GM23338 (cell line): ENCODE results near the gene SHB.

ENCODE experiments used
- CREB1 ChIP-seq: fragments of 250-450 bp; sonication (Bioruptor Pico); IDR thresholded peaks from 2 replicates; pipeline ENCODE4 v1.5.0; 2020; ENCODE audit warnings: low read depth, mild to moderate bottlenecking, moderate library complexity
- EZH2 ChIP-seq: fragments of 200-600 bp; sonication (generic); IDR thresholded peaks from one replicate; pipeline ENCODE4 v1.8.0; 2017; ENCODE audit warnings: antibody characterized with exemption, mild to moderate bottlenecking, low read depth; ENCODE audit not compliant: unreplicated experiment
- EZH2phosphoT487 ChIP-seq: fragments of 200-600 bp; sonication (generic); IDR thresholded peaks from one replicate; pipeline ENCODE4 v1.8.1; 2018; ENCODE audit warnings: antibody characterized with exemption; ENCODE audit not compliant: unreplicated experiment
- NANOG ChIP-seq: IDR thresholded peaks from 2 replicates; pipeline ENCODE4 v1.6.1; 2016; ENCODE audit warnings: antibody characterized with exemption, borderline replicate concordance
- POLR2AphosphoS5 ChIP-seq: IDR thresholded peaks from 2 replicates; pipeline ENCODE4 v1.6.1; 2016; ENCODE audit warnings: antibody characterized with exemption, low read depth
- STAT1 ChIP-seq: IDR thresholded peaks from one replicate; pipeline ENCODE4 v1.6.1; 2016; ENCODE audit warnings: antibody characterized with exemption; ENCODE audit not compliant: unreplicated experiment
- TF ChIP-seq, protein P1 (sequence below), 2 experiments: fragments of 200-600 bp in 1 of 2; sonication (generic) in 1 of 2; conservative IDR thresholded peaks; 2 replicates each; pipeline versions ENCODE4 v1.5.1 to v1.6.1; 2016 to 2017; ENCODE audit warnings: antibody characterized with exemption in 2 of 2, low read depth in 2 of 2, mild to moderate bottlenecking in 2 of 2, moderate library complexity in 1 of 2
- TF ChIP-seq, protein P2 (sequence below): IDR thresholded peaks from one replicate; pipeline ENCODE4 v1.6.1; 2018; ENCODE audit warnings: antibody characterized with exemption; ENCODE audit not compliant: unreplicated experiment
- TF ChIP-seq, protein P3 (sequence below): IDR thresholded peaks from 2 replicates; pipeline ENCODE4 v1.6.1; 2016; ENCODE audit warnings: antibody characterized with exemption

DNA sequence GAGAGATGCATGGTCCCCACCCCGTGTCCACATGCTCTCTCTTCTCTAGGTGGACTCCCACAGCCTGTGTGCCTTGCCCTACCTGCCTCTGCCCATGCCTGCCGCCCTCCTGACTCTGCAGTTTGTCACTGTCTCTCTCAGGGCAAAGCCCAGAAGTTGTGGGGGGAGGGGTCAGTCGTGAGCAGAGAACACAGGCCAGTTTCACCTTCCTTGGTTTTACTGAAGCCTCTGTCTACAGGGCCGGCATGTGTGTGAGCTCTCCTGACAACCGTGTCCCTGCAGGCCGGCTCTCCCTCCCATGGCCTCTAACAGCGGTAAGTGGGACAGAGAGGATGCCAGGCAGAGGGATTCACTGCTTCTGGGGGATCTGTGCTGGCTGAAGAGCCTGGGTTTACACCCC lies 121.6 kb downstream of the SHB start:
- TF ChIP-seq, protein P1, sequence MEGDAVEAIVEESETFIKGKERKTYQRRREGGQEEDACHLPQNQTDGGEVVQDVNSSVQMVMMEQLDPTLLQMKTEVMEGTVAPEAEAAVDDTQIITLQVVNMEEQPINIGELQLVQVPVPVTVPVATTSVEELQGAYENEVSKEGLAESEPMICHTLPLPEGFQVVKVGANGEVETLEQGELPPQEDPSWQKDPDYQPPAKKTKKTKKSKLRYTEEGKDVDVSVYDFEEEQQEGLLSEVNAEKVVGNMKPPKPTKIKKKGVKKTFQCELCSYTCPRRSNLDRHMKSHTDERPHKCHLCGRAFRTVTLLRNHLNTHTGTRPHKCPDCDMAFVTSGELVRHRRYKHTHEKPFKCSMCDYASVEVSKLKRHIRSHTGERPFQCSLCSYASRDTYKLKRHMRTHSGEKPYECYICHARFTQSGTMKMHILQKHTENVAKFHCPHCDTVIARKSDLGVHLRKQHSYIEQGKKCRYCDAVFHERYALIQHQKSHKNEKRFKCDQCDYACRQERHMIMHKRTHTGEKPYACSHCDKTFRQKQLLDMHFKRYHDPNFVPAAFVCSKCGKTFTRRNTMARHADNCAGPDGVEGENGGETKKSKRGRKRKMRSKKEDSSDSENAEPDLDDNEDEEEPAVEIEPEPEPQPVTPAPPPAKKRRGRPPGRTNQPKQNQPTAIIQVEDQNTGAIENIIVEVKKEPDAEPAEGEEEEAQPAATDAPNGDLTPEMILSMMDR (conservative IDR thresholded peaks at IDR 0.05; ENCODE audit: low read depth in 2 of 2): no peak
- no peak for TF ChIP-seq EZH2phosphoT487
- TF ChIP-seq POLR2AphosphoS5: no peak
- TF ChIP-seq, protein P2, sequence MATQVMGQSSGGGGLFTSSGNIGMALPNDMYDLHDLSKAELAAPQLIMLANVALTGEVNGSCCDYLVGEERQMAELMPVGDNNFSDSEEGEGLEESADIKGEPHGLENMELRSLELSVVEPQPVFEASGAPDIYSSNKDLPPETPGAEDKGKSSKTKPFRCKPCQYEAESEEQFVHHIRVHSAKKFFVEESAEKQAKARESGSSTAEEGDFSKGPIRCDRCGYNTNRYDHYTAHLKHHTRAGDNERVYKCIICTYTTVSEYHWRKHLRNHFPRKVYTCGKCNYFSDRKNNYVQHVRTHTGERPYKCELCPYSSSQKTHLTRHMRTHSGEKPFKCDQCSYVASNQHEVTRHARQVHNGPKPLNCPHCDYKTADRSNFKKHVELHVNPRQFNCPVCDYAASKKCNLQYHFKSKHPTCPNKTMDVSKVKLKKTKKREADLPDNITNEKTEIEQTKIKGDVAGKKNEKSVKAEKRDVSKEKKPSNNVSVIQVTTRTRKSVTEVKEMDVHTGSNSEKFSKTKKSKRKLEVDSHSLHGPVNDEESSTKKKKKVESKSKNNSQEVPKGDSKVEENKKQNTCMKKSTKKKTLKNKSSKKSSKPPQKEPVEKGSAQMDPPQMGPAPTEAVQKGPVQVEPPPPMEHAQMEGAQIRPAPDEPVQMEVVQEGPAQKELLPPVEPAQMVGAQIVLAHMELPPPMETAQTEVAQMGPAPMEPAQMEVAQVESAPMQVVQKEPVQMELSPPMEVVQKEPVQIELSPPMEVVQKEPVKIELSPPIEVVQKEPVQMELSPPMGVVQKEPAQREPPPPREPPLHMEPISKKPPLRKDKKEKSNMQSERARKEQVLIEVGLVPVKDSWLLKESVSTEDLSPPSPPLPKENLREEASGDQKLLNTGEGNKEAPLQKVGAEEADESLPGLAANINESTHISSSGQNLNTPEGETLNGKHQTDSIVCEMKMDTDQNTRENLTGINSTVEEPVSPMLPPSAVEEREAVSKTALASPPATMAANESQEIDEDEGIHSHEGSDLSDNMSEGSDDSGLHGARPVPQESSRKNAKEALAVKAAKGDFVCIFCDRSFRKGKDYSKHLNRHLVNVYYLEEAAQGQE: no peak
- TF ChIP-seq EZH2: no peak
- TF ChIP-seq CREB1: no peak
- TF ChIP-seq, protein P3, sequence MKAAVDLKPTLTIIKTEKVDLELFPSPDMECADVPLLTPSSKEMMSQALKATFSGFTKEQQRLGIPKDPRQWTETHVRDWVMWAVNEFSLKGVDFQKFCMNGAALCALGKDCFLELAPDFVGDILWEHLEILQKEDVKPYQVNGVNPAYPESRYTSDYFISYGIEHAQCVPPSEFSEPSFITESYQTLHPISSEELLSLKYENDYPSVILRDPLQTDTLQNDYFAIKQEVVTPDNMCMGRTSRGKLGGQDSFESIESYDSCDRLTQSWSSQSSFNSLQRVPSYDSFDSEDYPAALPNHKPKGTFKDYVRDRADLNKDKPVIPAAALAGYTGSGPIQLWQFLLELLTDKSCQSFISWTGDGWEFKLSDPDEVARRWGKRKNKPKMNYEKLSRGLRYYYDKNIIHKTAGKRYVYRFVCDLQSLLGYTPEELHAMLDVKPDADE: no peak
- no peak for TF ChIP-seq NANOG
- TF ChIP-seq STAT1: no peak
